Measurements from ENCODE around the gene MPG.

MPG gene

GRCh38 chr16:118857-119256 is 40.8 kb downstream of the MPG start:
- Histone ChIP-seq H3K4me2 (ENCODE audit: low read length) (no peak overlapping the region), H3K27ac (ENCODE audit: low read depth, low read length) (no peak overlapping the region), H3K4me1 (ENCODE audit: control insufficient read depth, low read length) (peaks cover 5% of the 10 kb centered on the region), H3K9me3 (ENCODE audit: control insufficient read depth, insufficient read depth, low read length) (no peaks in the 10 kb centered on the region), H3K36me3 (ENCODE audit: control insufficient read depth, low read length) (peaks cover 36% of the 10 kb centered on the region), H3K27me3 (ENCODE audit: control insufficient read depth, low read length) (no peaks in the 10 kb centered on the region), H3K79me2 (ENCODE audit: control insufficient read depth, low read length) (peaks cover 3% of the 10 kb centered on the region; the same call in 1 of the 2 replicates), H3F3A (ENCODE audit: control insufficient read depth, insufficient read depth) (peaks cover 7% of the 10 kb centered on the region), H4K20me1 (ENCODE audit: control insufficient read depth, insufficient read depth, low read depth, low read length) (peaks cover 4% of the 10 kb centered on the region; the same call in 1 of the 2 replicates), H3K4me3 (ENCODE audit: low read length) (no peak overlapping the region), H3K9me2 (replicated peaks; ENCODE audit: control insufficient read depth, low read length) (no peaks in the 10 kb centered on the region)
- TF ChIP-seq CTCF (IDR thresholded peaks at IDR 0.05; ENCODE audit: low read depth, low read length, poor library complexity, severe bottlenecking) (no peak), EZH2phosphoT487 (IDR thresholded peaks at IDR 0.05; ENCODE audit: borderline replicate concordance, low read length) (no peak)

GRCh38 chr16:119295-119694 is 41.3 kb downstream of the MPG start:
- H3K27me3 ChIP-seq (ENCODE audit: control insufficient read depth, low read length) = no peaks in the 10 kb centered on the region

GRCh38 chr16:119835-120491 is 41.9 kb downstream of the MPG start:
- Histone ChIP-seq H3K27me3 (ENCODE audit: control insufficient read depth, low read length) (no peaks in the 10 kb centered on the region), H3K4me1 (ENCODE audit: control insufficient read depth, low read length) (peaks cover 5% of the 10 kb centered on the region), H3K4me2 (ENCODE audit: low read length) (no peak overlapping the region), H3K9me3 (ENCODE audit: control insufficient read depth, insufficient read depth, low read length) (no peaks in the 10 kb centered on the region), H4K20me1 (ENCODE audit: control insufficient read depth, insufficient read depth, low read depth, low read length) (peaks cover 4% of the 10 kb centered on the region; the same call in 1 of the 2 replicates), H3K4me3 (ENCODE audit: low read length) (no peak overlapping the region), H3K79me2 (ENCODE audit: control insufficient read depth, low read length) (peaks cover 3% of the 10 kb centered on the region; the same call in 1 of the 2 replicates), H3K27ac (ENCODE audit: low read depth, low read length) (no peak overlapping the region), H3F3A (ENCODE audit: control insufficient read depth, insufficient read depth) (peaks cover 7% of the 10 kb centered on the region), H3K9me2 (replicated peaks; ENCODE audit: control insufficient read depth, low read length) (no peaks in the 10 kb centered on the region), H3K36me3 (ENCODE audit: control insufficient read depth, low read length) (peaks cover 33% of the 10 kb centered on the region)
- TF ChIP-seq EZH2phosphoT487 (IDR thresholded peaks at IDR 0.05; ENCODE audit: borderline replicate concordance, low read length) (no peak), CTCF (IDR thresholded peaks at IDR 0.05; ENCODE audit: low read depth, low read length, poor library complexity, severe bottlenecking) (no peak)

More at GRCh38 chr16:119295-119694, 41.3 kb downstream of the MPG start:
- peaks cover 4% of the 10 kb centered on the region; the same call in 1 of the 2 replicates for H4K20me1 ChIP-seq (ENCODE audit: control insufficient read depth, insufficient read depth, low read depth, low read length)
- H3F3A ChIP-seq (ENCODE audit: control insufficient read depth, insufficient read depth) = peaks cover 7% of the 10 kb centered on the region
- peaks cover 5% of the 10 kb centered on the region for H3K4me1 ChIP-seq (ENCODE audit: control insufficient read depth, low read length)
- no peaks in the 10 kb centered on the region for H3K9me3 ChIP-seq (ENCODE audit: control insufficient read depth, insufficient read depth, low read length)
- H3K27ac ChIP-seq (ENCODE audit: low read depth, low read length) = no peak overlapping the region
- no peak overlapping the region for H3K4me2 ChIP-seq (ENCODE audit: low read length)
- no peaks in the 10 kb centered on the region for H3K9me2 ChIP-seq (replicated peaks; ENCODE audit: control insufficient read depth, low read length)
- peaks cover 3% of the 10 kb centered on the region; the same call in 1 of the 2 replicates for H3K79me2 ChIP-seq (ENCODE audit: control insufficient read depth, low read length)
- H3K4me3 ChIP-seq (ENCODE audit: low read length) = no peak overlapping the region
- TF ChIP-seq CTCF (IDR thresholded peaks at IDR 0.05; ENCODE audit: low read depth, low read length, poor library complexity, severe bottlenecking) (no peak), EZH2phosphoT487 (IDR thresholded peaks at IDR 0.05; ENCODE audit: borderline replicate concordance, low read length) (no peak)
- peaks cover 33% of the 10 kb centered on the region for H3K36me3 ChIP-seq (ENCODE audit: control insufficient read depth, low read length)

All from DOHH2 (cell line).